Stimulated activated CD8-positive, alpha-beta memory T cell treated with anti-CD3 and anti-CD28 coated beads, Interleukin-12 subunit alpha, Interleukin-12 subunit beta, amount 100 ng/mL, for 4 hours (primary cell): ENCODE data around the gene KIRREL3.

Experiments used
- DNase-seq: peaks from one replicate; pipeline ENCODE4 v3.0.0-alpha.2; 2020; ENCODE audit warnings: low read depth

The KIRREL3 gene

GRCh38 chr11:126663749-126664592 is 336.6 kb downstream of the KIRREL3 start:
- DNase-seq, result no peak

- no peak for DNase-seq
Observed at GRCh38 chr11:126662035-126662790, 338.4 kb downstream of the KIRREL3 start.

GRCh38 chr11:126660761-126661425 is 339.7 kb downstream of the KIRREL3 start:
- DNase-seq, result no peak

GRCh38 chr11:126660321-126660720 is 340.2 kb downstream of the KIRREL3 start:
- no peak for DNase-seq

GRCh38 chr11:126658306-126659056 is 342.1 kb downstream of the KIRREL3 start:
- no peak for DNase-seq

GRCh38 chr11:126655807-126656128 is 344.8 kb downstream of the KIRREL3 start:
- DNase-seq, result no peak

GRCh38 chr11:126654886-126655806 is 345.4 kb downstream of the KIRREL3 start:
- no peak for DNase-seq

GRCh38 chr11:126653040-126653439 is 347.5 kb downstream of the KIRREL3 start:
- no peak for DNase-seq

GRCh38 chr11:126647735-126648134 is 352.8 kb downstream of the KIRREL3 start:
- no peak for DNase-seq

- DNase-seq, result no peak
Observed at GRCh38 chr11:126646701-126647557, 353.6 kb downstream of the KIRREL3 start.

GRCh38 chr11:126645186-126645585 is 355.4 kb downstream of the KIRREL3 start:
- DNase-seq, result no peak

GRCh38 chr11:126640186-126640585 is 360.4 kb downstream of the KIRREL3 start:
- DNase-seq, result no peak

GRCh38 chr11:126639692-126640091 is 360.9 kb downstream of the KIRREL3 start:
- DNase-seq, result no peak

GRCh38 chr11:126638648-126639047 is 361.9 kb downstream of the KIRREL3 start:
- DNase-seq, result no peak

- no peak for DNase-seq
Observed at GRCh38 chr11:126637795-126638175, 362.8 kb downstream of the KIRREL3 start.

GRCh38 chr11:126636911-126637794 is 363.4 kb downstream of the KIRREL3 start:
- no peak for DNase-seq

- no peak for DNase-seq
Observed at GRCh38 chr11:126635511-126635910, 365.1 kb downstream of the KIRREL3 start.

- DNase-seq, result no peak
Observed at GRCh38 chr11:126634963-126635362, 365.6 kb downstream of the KIRREL3 start.

- no peak for DNase-seq
Observed at GRCh38 chr11:126633330-126633729, 367.2 kb downstream of the KIRREL3 start.
